ENCODE results near the gene LMX1A.

The LMX1A gene

GRCh38 chr1:165288350-165289120, 68.0 kb downstream of the LMX1A start:
- H4K91ac ChIP-seq (ENCODE audit: low read depth, low read length), result no peak overlapping the region
- H3K27ac ChIP-seq (ENCODE audit: low read depth, low read length), result no peak overlapping the region
- H3K4me3 ChIP-seq (ENCODE audit: low read depth, low read length), result no peak overlapping the region
- no peaks in the 10 kb centered on the region for H3K79me2 ChIP-seq (ENCODE audit: control insufficient read depth, insufficient read depth, low read length, poor library complexity)
- DNase-seq, result no peak
- H3K18ac ChIP-seq (ENCODE audit: low read length), result no peak overlapping the region
- H3K79me1 ChIP-seq (ENCODE audit: low read length), result no peaks in the 10 kb centered on the region
- peaks cover 2% of the 10 kb centered on the region for H3K9me3 ChIP-seq (ENCODE audit: insufficient read depth, low read depth, low read length)
- no peak overlapping the region for H2BK120ac ChIP-seq (ENCODE audit: insufficient read depth, low read length, poor library complexity)
- no peaks in the 10 kb centered on the region for H3K27me3 ChIP-seq (ENCODE audit: insufficient read depth, low read length)
- H2AFZ ChIP-seq (ENCODE audit: insufficient read depth, low read length, poor library complexity), result no peak overlapping the region
- H3K4me1 ChIP-seq (ENCODE audit: control insufficient read depth in 1 of 2, insufficient read depth in 2 of 2, low read length in 2 of 2), result peaks cover 2 to 3% of the 10 kb centered on the region in 2 experiments
- H3K4ac ChIP-seq (ENCODE audit: low read depth, low read length), result no peak overlapping the region
- no peak overlapping the region for H2AK5ac ChIP-seq (ENCODE audit: low read length)
- no CpG with 5 or more reads among the region's 15 CpGs for WGBS (ENCODE audit: extremely low coverage, insufficient coverage, insufficient read length)
- H3K9ac ChIP-seq (ENCODE audit: low read length), result no peak overlapping the region
- no peak overlapping the region for H4K8ac ChIP-seq (ENCODE audit: low read depth, low read length)
- H3K36me3 ChIP-seq (ENCODE audit: control insufficient read depth in 1 of 2, insufficient read depth in 2 of 2, low read length in 2 of 2), result no peaks in the 10 kb centered on the region
- H4K12ac ChIP-seq (ENCODE audit: low read depth, low read length), result no peak overlapping the region
- no peak overlapping the region for H3K23ac ChIP-seq (ENCODE audit: low read length)
- no peak overlapping the region for H2BK5ac ChIP-seq (ENCODE audit: low read depth, low read length, poor library complexity)
- no peak overlapping the region for H2BK12ac ChIP-seq (ENCODE audit: low read length)
- no peak overlapping the region for H3K14ac ChIP-seq (ENCODE audit: low read length)
- no peak overlapping the region for H3K4me2 ChIP-seq (ENCODE audit: low read length)

GRCh38 chr1:165287781-165288180, 68.7 kb downstream of the LMX1A start:
- H2BK12ac ChIP-seq (ENCODE audit: low read length), result no peak overlapping the region
- H3K9me3 ChIP-seq (ENCODE audit: insufficient read depth, low read depth, low read length), result peaks cover 2% of the 10 kb centered on the region
- H3K4me1 ChIP-seq (ENCODE audit: control insufficient read depth in 1 of 2, insufficient read depth in 2 of 2, low read length in 2 of 2), result peaks cover 2 to 3% of the 10 kb centered on the region in 2 experiments
- no peaks in the 10 kb centered on the region for H3K27me3 ChIP-seq (ENCODE audit: insufficient read depth, low read length)
- H3K4me2 ChIP-seq (ENCODE audit: low read length), result no peak overlapping the region
- no peak for DNase-seq
- H3K23ac ChIP-seq (ENCODE audit: low read length), result no peak overlapping the region
- no peak overlapping the region for H3K4ac ChIP-seq (ENCODE audit: low read depth, low read length)
- H4K91ac ChIP-seq (ENCODE audit: low read depth, low read length), result no peak overlapping the region
- H2BK120ac ChIP-seq (ENCODE audit: insufficient read depth, low read length, poor library complexity), result no peak overlapping the region
- no peaks in the 10 kb centered on the region for H3K36me3 ChIP-seq (ENCODE audit: control insufficient read depth in 1 of 2, insufficient read depth in 2 of 2, low read length in 2 of 2)
- no peak overlapping the region for H4K8ac ChIP-seq (ENCODE audit: low read depth, low read length)
- H2AK5ac ChIP-seq (ENCODE audit: low read length), result no peak overlapping the region
- no peak overlapping the region for H4K12ac ChIP-seq (ENCODE audit: low read depth, low read length)
- H2BK5ac ChIP-seq (ENCODE audit: low read depth, low read length, poor library complexity), result no peak overlapping the region
- H3K4me3 ChIP-seq (ENCODE audit: low read depth, low read length), result no peak overlapping the region
- H3K14ac ChIP-seq (ENCODE audit: low read length), result no peak overlapping the region
- no CpG with 5 or more reads among the region's 4 CpGs for WGBS (ENCODE audit: extremely low coverage, insufficient coverage, insufficient read length)
- no peak overlapping the region for H3K27ac ChIP-seq (ENCODE audit: low read depth, low read length)
- H3K79me2 ChIP-seq (ENCODE audit: control insufficient read depth, insufficient read depth, low read length, poor library complexity), result no peaks in the 10 kb centered on the region
- no peak overlapping the region for H3K18ac ChIP-seq (ENCODE audit: low read length)
- H2AFZ ChIP-seq (ENCODE audit: insufficient read depth, low read length, poor library complexity), result no peak overlapping the region
- H3K9ac ChIP-seq (ENCODE audit: low read length), result no peak overlapping the region
- H3K79me1 ChIP-seq (ENCODE audit: low read length), result no peaks in the 10 kb centered on the region

GRCh38 chr1:165287329-165287728, 69.2 kb downstream of the LMX1A start:
- Histone ChIP-seq H3K79me1 (ENCODE audit: low read length) (no peaks in the 10 kb centered on the region), H3K27me3 (ENCODE audit: insufficient read depth, low read length) (no peaks in the 10 kb centered on the region), H3K79me2 (ENCODE audit: control insufficient read depth, insufficient read depth, low read length, poor library complexity) (no peaks in the 10 kb centered on the region), H3K36me3 (ENCODE audit: control insufficient read depth in 1 of 2, insufficient read depth in 2 of 2, low read length in 2 of 2) (no peaks in the 10 kb centered on the region), H3K23ac (ENCODE audit: low read length) (no peak overlapping the region), H2BK5ac (ENCODE audit: low read depth, low read length, poor library complexity) (no peak overlapping the region), H2BK120ac (ENCODE audit: insufficient read depth, low read length, poor library complexity) (no peak overlapping the region), H2BK12ac (ENCODE audit: low read length) (no peak overlapping the region), H3K18ac (ENCODE audit: low read length) (no peak overlapping the region), H2AK5ac (ENCODE audit: low read length) (no peak overlapping the region), H4K12ac (ENCODE audit: low read depth, low read length) (no peak overlapping the region), H3K14ac (ENCODE audit: low read length) (no peak overlapping the region), H2AFZ (ENCODE audit: insufficient read depth, low read length, poor library complexity) (no peak overlapping the region), H3K4me2 (ENCODE audit: low read length) (no peak overlapping the region), H3K27ac (ENCODE audit: low read depth, low read length) (no peak overlapping the region), H4K8ac (ENCODE audit: low read depth, low read length) (no peak overlapping the region), H3K4me3 (ENCODE audit: low read depth, low read length) (no peak overlapping the region), H3K4ac (ENCODE audit: low read depth, low read length) (no peak overlapping the region), H3K4me1 (ENCODE audit: control insufficient read depth in 1 of 2, insufficient read depth in 2 of 2, low read length in 2 of 2) (peaks cover 2 to 3% of the 10 kb centered on the region in 2 experiments), H4K91ac (ENCODE audit: low read depth, low read length) (no peak overlapping the region), H3K9ac (ENCODE audit: low read length) (no peak overlapping the region), H3K9me3 (ENCODE audit: insufficient read depth, low read depth, low read length) (peaks cover 2% of the 10 kb centered on the region)
- peak; percentile 82 to 83 for DNase-seq
- WGBS (ENCODE audit: extremely low coverage, insufficient coverage, insufficient read length), result no CpG with 5 or more reads among the region's 3 CpGs

DNA sequence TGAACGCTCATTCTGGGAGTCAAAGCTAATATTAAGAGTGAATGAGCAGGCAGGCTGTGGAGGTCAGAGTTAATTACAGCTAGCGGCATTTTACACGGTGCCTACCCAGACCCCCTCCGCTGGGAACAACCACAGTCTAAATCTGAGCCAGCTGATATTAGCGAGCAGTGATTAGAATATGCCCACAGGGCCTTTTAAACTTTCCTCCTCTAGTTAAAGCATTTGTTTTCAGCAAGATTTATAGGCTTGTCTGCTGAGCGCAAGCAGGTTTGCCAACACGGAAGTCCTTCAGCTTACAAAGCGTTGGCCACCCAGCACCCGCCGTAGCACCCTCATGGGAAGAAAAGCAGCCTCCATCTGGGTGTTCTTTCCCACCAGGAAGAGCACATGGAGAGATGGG, 72.1 kb downstream of the LMX1A start:
- H4K8ac ChIP-seq (ENCODE audit: low read depth, low read length), result no peak overlapping the region
- no peak overlapping the region for H2BK120ac ChIP-seq (ENCODE audit: insufficient read depth, low read length, poor library complexity)
- H3K27ac ChIP-seq (ENCODE audit: low read depth, low read length), result no peak overlapping the region
- DNase-seq, result no peak
- WGBS (ENCODE audit: extremely low coverage, insufficient coverage, insufficient read length), result no CpG with 5 or more reads among the region's 10 CpGs
- H2BK5ac ChIP-seq (ENCODE audit: low read depth, low read length, poor library complexity), result no peak overlapping the region
- no peak overlapping the region for H2AFZ ChIP-seq (ENCODE audit: insufficient read depth, low read length, poor library complexity)
- no peak overlapping the region for H2BK12ac ChIP-seq (ENCODE audit: low read length)
- H3K9me3 ChIP-seq (ENCODE audit: insufficient read depth, low read depth, low read length), result no peaks in the 10 kb centered on the region
- no peak overlapping the region for H3K4me2 ChIP-seq (ENCODE audit: low read length)
- peaks cover 2 to 3% of the 10 kb centered on the region in 2 experiments for H3K4me1 ChIP-seq (ENCODE audit: control insufficient read depth in 1 of 2, insufficient read depth in 2 of 2, low read length in 2 of 2)
- no peaks in the 10 kb centered on the region for H3K27me3 ChIP-seq (ENCODE audit: insufficient read depth, low read length)
- no peak overlapping the region for H4K91ac ChIP-seq (ENCODE audit: low read depth, low read length)
- no peak overlapping the region for H3K23ac ChIP-seq (ENCODE audit: low read length)
- H3K4ac ChIP-seq (ENCODE audit: low read depth, low read length), result no peak overlapping the region
- H3K79me1 ChIP-seq (ENCODE audit: low read length), result no peaks in the 10 kb centered on the region
- H3K4me3 ChIP-seq (ENCODE audit: low read depth, low read length), result no peak overlapping the region
- no peak overlapping the region for H3K9ac ChIP-seq (ENCODE audit: low read length)
- H3K14ac ChIP-seq (ENCODE audit: low read length), result no peak overlapping the region
- H3K18ac ChIP-seq (ENCODE audit: low read length), result no peak overlapping the region
- H3K79me2 ChIP-seq (ENCODE audit: control insufficient read depth, insufficient read depth, low read length, poor library complexity), result no peaks in the 10 kb centered on the region
- no peaks in the 10 kb centered on the region for H3K36me3 ChIP-seq (ENCODE audit: control insufficient read depth in 1 of 2, insufficient read depth in 2 of 2, low read length in 2 of 2)
- H2AK5ac ChIP-seq (ENCODE audit: low read length), result no peak overlapping the region
- H4K12ac ChIP-seq (ENCODE audit: low read depth, low read length), result no peak overlapping the region

All from trophoblast cell (in vitro differentiated cells and primary cell).